SH-SY5Y (cell line): Measurements from ENCODE around the gene ARRDC4.

Experiments used
- GATA2 ChIP-seq: IDR thresholded peaks from 2 replicates; pipeline ENCODE4 v1.6.1; 2011; ENCODE audit warnings: mild to moderate bottlenecking, low read depth, low read length
- GATA3 ChIP-seq: IDR thresholded peaks from 2 replicates; pipeline ENCODE4 v1.6.1; 2011; ENCODE audit warnings: low read depth, mild to moderate bottlenecking, low read length, moderate library complexity

Gene ARRDC4

GRCh38 chr15:97977734-97978133 lies 17.2 kb downstream of the ARRDC4 start:
- TF ChIP-seq GATA2: no peak
- TF ChIP-seq GATA3: no peak

GRCh38 chr15:97978401-97979139 lies 18.1 kb downstream of the ARRDC4 start:
- TF ChIP-seq GATA3: no peak
- TF ChIP-seq GATA2: no peak

GRCh38 chr15:97979140-97979520 lies 18.6 kb downstream of the ARRDC4 start:
- TF ChIP-seq GATA3 (no peak), GATA2 (no peak)

- TF ChIP-seq GATA2: no peak
- no peak for TF ChIP-seq GATA3
Observed at GRCh38 chr15:97981058-97981457, 20.6 kb downstream of the ARRDC4 start.

GRCh38 chr15:97981758-97982157 lies 21.3 kb downstream of the ARRDC4 start:
- TF ChIP-seq GATA2 (no peak), GATA3 (no peak)

- TF ChIP-seq GATA3 (no peak), GATA2 (no peak)
Observed at GRCh38 chr15:97984157-97984556, 23.7 kb downstream of the ARRDC4 start.

- no peak for TF ChIP-seq GATA2
- no peak for TF ChIP-seq GATA3
Observed at GRCh38 chr15:97986781-97987180, 26.3 kb downstream of the ARRDC4 start.

- TF ChIP-seq GATA2: no peak
- TF ChIP-seq GATA3: no peak
Observed at GRCh38 chr15:97989299-97989698, 28.8 kb downstream of the ARRDC4 start.

- no peak for TF ChIP-seq GATA2
- TF ChIP-seq GATA3: no peak
Observed at GRCh38 chr15:97991972-97992541, 31.6 kb downstream of the ARRDC4 start.

GRCh38 chr15:97992823-97993222 lies 32.3 kb downstream of the ARRDC4 start:
- TF ChIP-seq GATA2: no peak
- no peak for TF ChIP-seq GATA3

- TF ChIP-seq GATA2: no peak
- no peak for TF ChIP-seq GATA3
Observed at GRCh38 chr15:97993310-97993738, 32.8 kb downstream of the ARRDC4 start.

GRCh38 chr15:97994236-97994635 lies 33.7 kb downstream of the ARRDC4 start:
- TF ChIP-seq GATA3 (no peak), GATA2 (no peak)

- TF ChIP-seq GATA2 (no peak), GATA3 (no peak)
Observed at GRCh38 chr15:97995192-97995591, 34.7 kb downstream of the ARRDC4 start.

- no peak for TF ChIP-seq GATA3
- TF ChIP-seq GATA2: no peak
Observed at GRCh38 chr15:97995881-97996603, 35.5 kb downstream of the ARRDC4 start.
